Stimulated activated CD4-positive, alpha-beta T cell treated with anti-CD3 and anti-CD28 coated beads, Interleukin-4, amount 100 ng/mL, for 48 hours (primary cell): ENCODE measurements around the gene ATP8A1.

Source experiments
- DNase-seq, 2 donors: peaks; one replicate each; pipeline ENCODE4 v3.0.0-alpha.2; 2020; ENCODE audit warnings: low read depth in 2 of 2

ATP8A1 gene

GRCh38 chr4:42649870-42650269 is 7.0 kb downstream of the ATP8A1 start:
- no peak for DNase-seq

- DNase-seq, result no peak
Observed at GRCh38 chr4:42646999-42647541, 9.8 kb downstream of the ATP8A1 start.

- DNase-seq, result no peak
Observed at GRCh38 chr4:42646013-42646784, 10.7 kb downstream of the ATP8A1 start.

GRCh38 chr4:42644897-42645296 is 12.0 kb downstream of the ATP8A1 start:
- no peak for DNase-seq

- DNase-seq, result no peak
Observed at GRCh38 chr4:42643685-42644084, 13.2 kb downstream of the ATP8A1 start.

GRCh38 chr4:42642845-42643615 is 13.9 kb downstream of the ATP8A1 start:
- no peak for DNase-seq

- no peak for DNase-seq
Observed at GRCh38 chr4:42642101-42642797, 14.7 kb downstream of the ATP8A1 start.

GRCh38 chr4:42641656-42642055 is 15.2 kb downstream of the ATP8A1 start:
- DNase-seq, result no peak

GRCh38 chr4:42641161-42641560 is 15.7 kb downstream of the ATP8A1 start:
- DNase-seq, result no peak

GRCh38 chr4:42640613-42641012 is 16.3 kb downstream of the ATP8A1 start:
- DNase-seq, result no peak

- no peak for DNase-seq
Observed at GRCh38 chr4:42638993-42639392, 17.9 kb downstream of the ATP8A1 start.

GRCh38 chr4:42638321-42638720 is 18.6 kb downstream of the ATP8A1 start:
- DNase-seq, result no peak

GRCh38 chr4:42637867-42638266 is 19.0 kb downstream of the ATP8A1 start:
- no peak for DNase-seq

- no peak for DNase-seq
Observed at GRCh38 chr4:42637104-42637503, 19.8 kb downstream of the ATP8A1 start.

GRCh38 chr4:42636645-42636949 is 20.3 kb downstream of the ATP8A1 start:
- no peak for DNase-seq

- no peak for DNase-seq
Observed at GRCh38 chr4:42633605-42634388, 23.1 kb downstream of the ATP8A1 start.

- DNase-seq, result no peak
Observed at GRCh38 chr4:42632653-42633382, 24.1 kb downstream of the ATP8A1 start.

- DNase-seq, result no peak
Observed at GRCh38 chr4:42630908-42631307, 26.0 kb downstream of the ATP8A1 start.

GRCh38 chr4:42628740-42629139 is 28.2 kb downstream of the ATP8A1 start:
- DNase-seq, result no peak

GRCh38 chr4:42627885-42628646 is 28.8 kb downstream of the ATP8A1 start:
- DNase-seq, result no peak
